ENCODE measurements around the gene THAP12. TPM values are rescaled to one million over a fixed set of nuclear protein-coding genes. Genes with fewer than 3 reads are reported as not detected.
"Not testable (repeated sequence)": the region's sequence is repeated elsewhere in the genome, so short reads cannot be mapped to it uniquely, and the experiment has no call there.

The THAP12 gene
- total RNA-seq, 1 experiment from 2014 or later = 82.0 TPM

- in situ Hi-C loops (cut with HindIII; ENCODE audit: low sequenced_read_pairs) = no loop called here
- DNase-seq (ENCODE audit: low spot score) = no peak
Measured at GRCh38 chr11:76334826-76335389, 46.0 kb downstream of the THAP12 start.

GRCh38 chr11:76330651-76331050 lies 50.3 kb downstream of the THAP12 start:
- in situ Hi-C loops (cut with HindIII; ENCODE audit: low sequenced_read_pairs) = no loop called here
- DNase-seq (ENCODE audit: low spot score) = no peak

GRCh38 chr11:76329983-76330382 lies 50.9 kb downstream of the THAP12 start:
- in situ Hi-C loops (cut with HindIII; ENCODE audit: low sequenced_read_pairs) = no loop called here
- no peak for DNase-seq (ENCODE audit: low spot score)

GRCh38 chr11:76329084-76329648 lies 51.8 kb downstream of the THAP12 start:
- DNase-seq (ENCODE audit: low spot score) = no peak
- in situ Hi-C loops (cut with HindIII; ENCODE audit: low sequenced_read_pairs) = no loop called here

- in situ Hi-C loops (cut with HindIII; ENCODE audit: low sequenced_read_pairs) = no loop called here
- DNase-seq (ENCODE audit: low spot score) = no peak
Measured at GRCh38 chr11:76327756-76328388, 53.1 kb downstream of the THAP12 start.

- DNase-seq (ENCODE audit: low spot score) = no peak
- in situ Hi-C loops (cut with HindIII; ENCODE audit: low sequenced_read_pairs) = no loop called here
Measured at GRCh38 chr11:76327202-76327601, 53.7 kb downstream of the THAP12 start.

- in situ Hi-C loops (cut with HindIII; ENCODE audit: low sequenced_read_pairs) = no loop called here
- no peak for DNase-seq (ENCODE audit: low spot score)
Measured at GRCh38 chr11:76325185-76325584, 55.7 kb downstream of the THAP12 start.

- in situ Hi-C loops (cut with HindIII; ENCODE audit: low sequenced_read_pairs) = no loop called here
- DNase-seq (ENCODE audit: low spot score) = no peak
Measured at GRCh38 chr11:76323804-76324203, 57.1 kb downstream of the THAP12 start.

GRCh38 chr11:76323375-76323774 lies 57.6 kb downstream of the THAP12 start:
- DNase-seq (ENCODE audit: low spot score); in situ Hi-C loops (cut with HindIII; ENCODE audit: low sequenced_read_pairs): not testable (repeated sequence)

- in situ Hi-C loops (cut with HindIII; ENCODE audit: low sequenced_read_pairs) = no loop called here
- no peak for DNase-seq (ENCODE audit: low spot score)
Measured at GRCh38 chr11:76322942-76323341, 58.0 kb downstream of the THAP12 start.

- in situ Hi-C loops (cut with HindIII; ENCODE audit: low sequenced_read_pairs) = no loop called here
Measured at GRCh38 chr11:76322540-76322939, 58.4 kb downstream of the THAP12 start.

GRCh38 chr11:76321820-76322524 lies 59.0 kb downstream of the THAP12 start:
- DNase-seq (ENCODE audit: low spot score) = no peak
- in situ Hi-C loops (cut with HindIII; ENCODE audit: low sequenced_read_pairs) = no loop called here

More at GRCh38 chr11:76322540-76322939, 58.4 kb downstream of the THAP12 start:
- DNase-seq (ENCODE audit: low spot score) = no peak

GRCh38 chr11:76321340-76321739 lies 59.6 kb downstream of the THAP12 start:
- no peak for DNase-seq (ENCODE audit: low spot score)
- in situ Hi-C loops (cut with HindIII; ENCODE audit: low sequenced_read_pairs) = no loop called here

GRCh38 chr11:76320929-76321328 lies 60.0 kb downstream of the THAP12 start:
- in situ Hi-C loops (cut with HindIII; ENCODE audit: low sequenced_read_pairs) = no loop called here
- no peak for DNase-seq (ENCODE audit: low spot score)

GRCh38 chr11:76319798-76320197 lies 61.1 kb downstream of the THAP12 start:
- in situ Hi-C loops (cut with HindIII; ENCODE audit: low sequenced_read_pairs); DNase-seq (ENCODE audit: low spot score): not testable (repeated sequence)

- in situ Hi-C loops (cut with HindIII; ENCODE audit: low sequenced_read_pairs) = no loop called here
- DNase-seq (ENCODE audit: low spot score) = peak; percentile 84
Measured at GRCh38 chr11:76318744-76319384, 62.1 kb downstream of the THAP12 start.

GRCh38 chr11:76317296-76317695 lies 63.6 kb downstream of the THAP12 start:
- in situ Hi-C loops (cut with HindIII; ENCODE audit: low sequenced_read_pairs) = no loop called here
- DNase-seq (ENCODE audit: low spot score) = no peak

- in situ Hi-C loops (cut with HindIII; ENCODE audit: low sequenced_read_pairs) = no loop called here
Measured at GRCh38 chr11:76316726-76317125, 64.2 kb downstream of the THAP12 start.

GRCh38 chr11:76315182-76315853 lies 65.6 kb downstream of the THAP12 start:
- DNase-seq (ENCODE audit: low spot score) = no peak
- in situ Hi-C loops (cut with HindIII; ENCODE audit: low sequenced_read_pairs) = no loop called here

More at GRCh38 chr11:76316726-76317125, 64.2 kb downstream of the THAP12 start:
- DNase-seq (ENCODE audit: low spot score) = no peak

Measured in G401 (cell line).